CD4-positive, alpha-beta T cell treated with Interferon gamma for 1 hour (primary cell): ENCODE results near the gene CPED1.
"Not testable (repeated sequence)": the region's sequence is repeated elsewhere in the genome, so short reads cannot be mapped to it uniquely, and the experiment has no call there.

Experiments
- DNase-seq: peaks from one replicate; pipeline ENCODE4 v3.0.0-alpha.2; 2020

CPED1 gene

GRCh38 chr7:120981888-120982615 lies 6.5 kb upstream of the CPED1 start:
- no peak for DNase-seq

DNA sequence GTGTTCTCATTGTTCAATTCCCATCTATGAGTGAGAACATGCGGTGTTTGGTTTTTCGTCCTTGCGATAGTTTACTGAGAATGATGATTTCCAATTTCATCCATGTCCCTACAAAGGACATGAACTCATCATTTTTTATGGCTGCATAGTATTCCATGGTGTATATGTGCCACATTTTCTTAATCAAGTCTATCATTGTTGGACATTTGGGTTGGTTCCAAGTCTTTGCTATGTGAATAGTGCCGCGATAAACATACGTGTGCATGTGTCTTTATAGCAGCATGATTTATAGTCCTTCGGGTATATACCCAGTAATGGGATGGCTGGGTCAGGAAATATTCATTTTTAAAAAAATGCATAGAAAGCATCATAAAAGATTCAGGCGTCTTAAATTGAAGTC lies 4.9 kb upstream of the CPED1 start:
- DNase-seq: not testable (repeated sequence)

DNA sequence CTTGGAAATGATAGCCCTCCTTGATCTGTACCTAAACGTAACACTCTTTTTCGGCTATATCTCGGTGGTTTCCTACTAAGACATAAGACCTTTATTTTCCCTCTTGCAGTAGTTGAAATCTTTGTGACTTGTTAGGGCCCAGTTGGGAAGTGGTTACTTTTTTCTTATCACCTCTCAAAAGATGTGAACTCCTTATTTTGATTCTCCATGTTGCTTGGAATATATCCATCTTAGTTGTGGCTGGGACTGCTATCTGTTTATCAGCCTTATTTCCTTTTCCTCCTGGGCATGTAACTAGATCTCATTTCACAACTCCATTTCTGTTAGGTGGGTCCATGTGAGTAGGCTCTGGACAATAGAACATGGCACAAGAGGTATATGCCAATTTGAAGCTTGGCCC lies 4.1 kb upstream of the CPED1 start:
- no peak for DNase-seq

DNA sequence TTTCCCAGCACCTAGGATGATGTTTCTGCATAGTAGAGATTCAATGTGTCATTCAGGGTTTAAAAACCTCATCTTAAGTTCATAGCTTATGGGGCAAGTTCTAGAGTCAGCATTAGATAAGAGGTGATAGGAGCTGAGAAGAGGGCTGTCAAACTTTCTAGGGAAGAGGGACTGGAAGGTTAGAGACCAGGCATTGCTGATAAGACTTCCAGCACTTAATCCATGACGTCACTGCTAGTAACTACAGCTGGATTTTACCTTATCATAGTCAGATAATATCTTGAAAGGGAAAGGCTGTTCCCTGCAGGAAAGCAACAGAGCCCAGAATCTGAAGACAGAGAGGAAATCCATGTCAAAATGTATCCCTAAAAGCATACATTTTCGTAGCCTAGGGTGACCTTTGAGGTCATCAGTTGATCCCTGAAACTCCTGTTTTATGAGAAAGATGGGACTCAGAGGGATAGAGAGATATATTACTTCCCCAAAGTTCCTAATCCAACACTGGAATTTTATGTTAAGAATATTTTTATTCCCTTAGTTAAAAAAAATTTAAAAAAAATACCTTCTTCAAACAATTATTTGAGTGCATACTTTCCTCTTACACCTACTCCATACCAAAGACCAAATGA lies 3.3 kb upstream of the CPED1 start:
- DNase-seq: no peak

DNA sequence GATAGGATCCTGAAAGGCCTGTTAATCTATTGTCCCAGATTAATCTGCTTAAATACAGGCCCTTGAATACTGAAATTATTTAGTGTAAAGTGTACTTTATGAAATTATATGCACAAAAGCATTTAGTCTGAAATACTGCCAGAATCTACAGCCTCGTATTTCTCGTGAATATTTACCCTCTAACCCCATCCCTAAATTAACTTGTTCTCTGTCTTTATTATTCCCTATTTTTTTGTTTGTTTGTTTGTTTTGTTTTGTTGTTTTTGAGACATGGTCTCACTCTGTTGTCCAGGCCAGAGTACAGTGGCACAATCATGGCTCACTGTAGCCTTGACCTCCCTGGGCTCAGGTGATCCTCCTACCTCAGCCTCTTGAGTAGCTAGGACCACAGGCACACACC lies 2.7 kb upstream of the CPED1 start:
- DNase-seq: no peak

DNA sequence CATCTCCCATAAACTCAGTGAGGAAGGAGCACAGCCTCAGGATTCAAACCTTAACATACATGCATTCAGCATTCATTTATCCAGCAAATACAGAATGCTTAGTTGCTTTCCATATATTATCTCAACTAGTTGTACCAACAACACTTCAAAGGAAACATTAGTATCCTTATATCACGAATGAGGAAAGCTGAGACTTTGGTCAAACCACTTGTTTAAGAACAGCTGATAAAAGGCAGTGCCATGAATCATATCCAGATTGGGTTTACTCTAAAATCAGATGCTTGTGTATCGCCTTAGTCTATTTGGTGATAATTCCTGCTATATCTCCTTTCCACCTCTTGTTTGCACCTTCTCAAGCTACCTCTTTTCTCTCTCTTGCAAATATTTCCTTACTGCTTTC lies 1.9 kb upstream of the CPED1 start:
- no peak for DNase-seq

DNA sequence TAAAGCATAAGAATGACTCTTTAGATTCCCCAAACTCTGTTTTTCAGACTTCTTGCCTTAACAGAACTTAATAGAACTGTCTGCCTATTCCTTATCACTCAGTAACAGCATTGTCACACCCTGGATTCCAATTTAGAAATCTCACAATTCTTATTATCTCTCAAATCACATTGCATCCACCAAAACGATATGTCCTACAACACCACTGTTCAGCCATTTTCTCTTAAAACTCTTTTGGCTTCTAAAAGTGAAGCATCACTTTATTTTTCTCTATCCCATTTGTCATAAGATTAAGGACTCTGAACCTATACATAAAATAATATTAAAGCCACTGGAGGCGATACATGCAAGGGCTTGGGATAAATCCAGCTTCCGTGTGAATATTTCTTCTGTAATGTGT lies 1.2 kb upstream of the CPED1 start:
- DNase-seq: no peak

DNA sequence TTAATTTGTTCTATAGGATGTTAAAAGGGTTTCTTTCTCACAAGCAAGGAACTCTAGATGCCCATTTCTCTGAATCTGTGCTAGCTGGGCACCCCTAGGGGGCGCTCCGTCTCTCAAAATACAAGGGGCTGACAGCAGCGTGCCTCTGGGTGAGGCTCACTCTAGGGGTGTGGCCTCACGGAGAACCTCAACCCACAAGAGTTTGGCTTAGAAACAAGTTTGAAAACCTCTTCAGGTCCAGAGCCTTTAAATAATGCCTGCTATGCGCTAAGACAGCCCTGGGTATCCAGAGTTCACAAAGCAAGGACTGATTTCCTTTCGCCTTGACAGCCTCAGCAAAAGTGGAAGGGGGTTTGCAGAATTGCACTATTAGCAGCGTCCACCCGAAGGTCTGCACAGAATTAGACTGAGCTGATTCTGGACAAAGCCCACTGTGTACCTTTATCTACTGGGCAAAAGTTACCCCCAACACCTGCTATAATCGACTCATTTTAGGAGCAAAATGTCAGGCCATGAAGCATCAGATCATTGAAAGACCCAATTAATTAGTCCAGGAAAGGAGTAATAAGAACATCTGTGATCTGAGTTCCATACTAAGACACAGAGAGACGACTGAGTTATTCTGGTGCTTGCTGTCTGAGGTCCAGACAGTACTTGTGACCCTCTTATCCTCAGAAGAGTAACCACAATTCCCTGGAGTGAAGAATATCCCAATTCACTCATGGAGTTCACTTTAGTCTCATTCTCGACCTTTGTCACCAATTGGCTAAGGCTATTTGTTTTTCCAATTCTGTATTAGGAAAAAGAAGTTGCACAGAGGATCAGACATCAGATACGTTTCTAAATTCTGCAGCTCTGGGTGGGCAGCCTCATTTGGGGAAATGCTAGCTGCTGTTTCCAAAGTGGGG lies 574 bp upstream of the CPED1 start:
- DNase-seq: peak; percentile 86

DNA sequence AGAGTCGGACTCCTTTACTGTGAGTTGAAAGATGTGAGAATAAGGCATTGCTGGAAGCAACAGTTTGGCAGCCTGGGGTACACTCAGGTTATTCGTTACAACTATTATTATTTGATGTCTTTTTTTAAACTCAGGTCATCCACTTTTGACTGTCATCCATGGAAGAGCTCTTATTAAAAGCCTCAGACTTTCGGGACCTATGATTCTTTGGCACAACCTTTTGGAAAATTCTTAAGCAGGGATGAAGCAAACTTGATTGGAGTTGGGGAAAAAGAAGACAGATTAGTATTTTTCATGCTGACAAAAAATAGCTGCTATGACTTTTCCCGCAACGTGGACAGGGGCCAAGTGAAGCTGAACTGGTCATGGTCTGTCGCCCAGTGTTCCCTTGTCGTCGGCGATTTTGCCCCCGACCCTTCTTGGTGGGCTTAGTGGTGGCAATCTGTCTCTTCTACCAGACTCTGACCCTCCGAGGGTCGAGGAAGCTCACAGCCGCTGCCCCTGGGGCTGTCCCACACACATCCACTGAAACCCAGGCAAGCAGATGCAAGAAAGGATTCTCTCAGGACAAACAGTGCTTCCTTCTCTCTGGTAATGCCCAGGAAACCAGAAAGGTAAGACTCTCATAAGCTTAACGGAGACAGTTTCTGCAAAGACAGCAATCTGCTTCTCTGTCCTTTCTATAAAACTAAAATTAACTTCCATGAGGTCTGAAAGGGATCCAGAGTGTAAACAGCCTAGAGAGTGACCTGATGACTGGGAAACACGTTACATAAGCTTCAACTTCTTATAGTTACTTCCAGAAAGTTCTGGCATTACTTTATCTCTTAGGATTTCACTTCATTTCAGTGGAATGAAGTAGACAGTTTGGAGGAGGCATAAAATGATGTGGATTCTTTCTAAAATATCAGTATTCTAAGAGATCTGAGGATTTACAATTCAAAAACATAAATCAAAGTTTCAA lies 1.0 kb downstream of the CPED1 start:
- DNase-seq: no peak

- no peak for DNase-seq
Measured at GRCh38 chr7:120990468-120991118, 2.1 kb downstream of the CPED1 start.

DNA sequence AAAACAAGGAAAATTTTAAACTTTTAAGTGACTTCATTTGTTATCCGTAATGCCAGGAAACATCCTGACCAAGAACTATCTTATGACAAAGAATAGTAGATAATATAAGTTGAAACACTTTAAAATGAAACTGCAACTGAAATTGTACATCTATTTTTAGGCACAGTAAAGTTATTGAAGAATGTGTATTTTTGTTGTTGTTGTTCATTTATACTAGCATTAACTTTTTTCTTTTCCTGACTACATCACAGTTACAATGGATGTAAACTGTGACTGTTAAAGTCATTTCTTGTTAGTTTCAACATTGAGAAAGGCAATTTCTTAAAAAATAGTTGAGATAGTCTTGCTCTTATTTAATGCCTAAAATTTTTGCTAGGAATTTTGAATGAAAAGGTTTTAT lies 2.6 kb downstream of the CPED1 start:
- no peak for DNase-seq

DNA sequence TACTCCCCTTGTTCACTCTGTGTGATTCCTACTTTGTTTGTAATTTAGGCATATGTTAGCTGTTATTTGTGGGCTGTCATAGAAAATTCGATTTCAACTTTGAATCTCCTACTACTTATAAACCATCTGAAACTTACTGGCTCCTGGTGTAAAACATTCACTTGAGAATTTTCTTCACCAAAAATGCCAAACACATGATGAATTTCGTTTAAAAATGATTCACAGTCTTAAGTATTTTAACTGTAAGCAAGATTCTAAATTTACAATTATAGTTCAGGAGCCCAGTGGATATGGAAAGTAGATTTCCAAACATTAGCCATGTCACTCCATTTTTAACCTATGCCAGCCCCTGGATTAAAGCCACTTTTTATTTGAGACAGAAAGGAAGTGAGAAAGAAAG lies 3.1 kb downstream of the CPED1 start:
- no peak for DNase-seq

GRCh38 chr7:120992272-120992964 lies 3.9 kb downstream of the CPED1 start:
- no peak for DNase-seq

DNA sequence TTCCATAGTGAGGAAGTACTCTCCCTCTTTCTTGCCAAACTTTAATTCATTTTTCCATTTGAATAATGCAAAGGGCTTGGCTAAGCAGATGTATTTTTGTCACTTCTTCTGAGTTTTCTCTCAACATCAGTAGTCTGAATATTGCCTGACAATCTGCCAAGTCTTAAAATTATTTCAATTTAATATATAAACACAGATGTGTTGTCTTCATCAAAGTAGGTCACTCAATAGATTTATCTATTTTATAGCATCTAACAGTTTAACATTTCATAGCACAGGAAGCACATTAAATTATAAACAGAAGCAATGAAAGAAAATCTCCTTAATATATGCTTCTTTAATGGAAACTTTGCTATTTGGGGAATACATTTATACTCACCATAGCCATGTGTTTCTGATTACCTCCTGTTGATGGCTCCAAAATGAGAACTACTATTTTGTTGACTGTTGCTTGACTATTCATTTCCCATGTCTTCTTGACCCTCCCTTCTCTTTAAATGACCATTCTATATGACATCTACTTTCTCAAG lies 4.5 kb downstream of the CPED1 start:
- DNase-seq: no peak

GRCh38 chr7:120993553-120994191 lies 5.2 kb downstream of the CPED1 start:
- DNase-seq: no peak

DNA sequence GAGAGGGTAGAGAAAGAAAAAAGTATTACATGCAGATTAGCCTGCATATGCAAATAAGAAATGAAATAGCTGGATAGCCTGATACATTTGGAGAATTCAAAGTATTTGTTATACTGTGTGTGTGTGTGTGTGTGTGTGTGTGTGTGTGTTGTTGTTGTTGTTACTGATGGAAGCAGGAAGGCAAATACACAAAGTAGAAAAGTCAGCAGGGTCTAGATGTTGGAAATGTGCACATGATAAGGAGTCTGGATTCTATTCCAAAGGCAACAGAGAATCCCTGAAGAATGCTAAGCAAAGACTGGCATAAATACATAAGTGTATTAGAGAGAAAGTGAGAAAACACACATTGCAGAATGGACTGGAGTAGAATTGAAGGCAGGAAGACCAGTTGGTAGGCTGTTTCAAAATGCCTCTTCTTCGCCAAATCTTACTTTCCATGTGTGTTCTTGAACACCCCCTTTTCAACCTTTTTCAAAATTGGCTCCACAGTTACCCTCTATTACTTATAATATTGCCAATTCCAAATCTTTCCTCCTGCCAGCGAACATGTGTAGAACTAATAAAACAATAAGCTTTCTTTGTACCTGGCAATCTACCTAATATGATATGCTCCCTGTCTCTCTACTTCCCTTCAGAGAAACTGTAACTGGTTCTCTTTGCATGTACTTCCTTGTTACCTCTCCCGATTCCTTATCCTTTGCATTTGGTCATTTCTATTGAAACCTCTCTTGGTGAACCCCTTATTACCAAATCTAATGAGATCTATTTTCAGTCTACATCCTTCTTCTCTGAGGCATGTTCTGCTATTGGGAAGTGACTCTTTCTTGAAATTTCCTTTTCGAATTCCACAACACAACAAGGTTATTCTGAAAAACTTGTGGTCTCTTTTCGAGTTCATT lies 6.2 kb downstream of the CPED1 start:
- DNase-seq: no peak

- DNase-seq: no peak
Measured at GRCh38 chr7:120995654-120996053, 7.1 kb downstream of the CPED1 start.

DNA sequence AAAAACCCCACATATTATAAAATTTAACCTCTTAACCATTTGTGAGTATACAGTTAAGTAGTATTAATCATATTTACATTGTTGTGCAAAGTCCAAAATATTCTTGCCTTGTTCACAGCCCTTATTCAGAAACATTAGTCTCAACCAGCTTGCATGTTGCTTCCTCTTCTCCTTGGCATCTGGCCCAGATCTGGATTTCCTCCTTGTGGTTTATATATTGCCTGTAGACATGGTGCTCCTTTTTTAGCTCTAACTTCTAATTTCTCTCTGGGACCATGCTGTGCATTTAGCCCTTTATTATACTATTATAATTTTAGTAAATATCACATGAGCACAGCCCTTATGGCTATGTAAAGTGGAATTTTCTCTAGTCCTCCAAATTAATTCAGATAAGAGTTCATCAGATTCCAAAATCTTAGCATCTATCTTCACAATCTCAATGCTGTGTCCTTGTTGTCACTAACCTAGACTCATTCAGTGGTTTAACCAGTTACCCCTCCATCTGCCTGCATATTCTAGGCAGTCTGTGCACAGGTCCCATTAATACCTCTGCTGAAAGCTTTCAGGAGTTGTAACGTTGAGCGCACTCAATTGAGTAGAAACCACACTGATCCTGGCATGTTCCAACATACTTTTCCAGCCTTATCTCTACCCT lies 7.9 kb downstream of the CPED1 start:
- DNase-seq: peak; percentile 46

DNA sequence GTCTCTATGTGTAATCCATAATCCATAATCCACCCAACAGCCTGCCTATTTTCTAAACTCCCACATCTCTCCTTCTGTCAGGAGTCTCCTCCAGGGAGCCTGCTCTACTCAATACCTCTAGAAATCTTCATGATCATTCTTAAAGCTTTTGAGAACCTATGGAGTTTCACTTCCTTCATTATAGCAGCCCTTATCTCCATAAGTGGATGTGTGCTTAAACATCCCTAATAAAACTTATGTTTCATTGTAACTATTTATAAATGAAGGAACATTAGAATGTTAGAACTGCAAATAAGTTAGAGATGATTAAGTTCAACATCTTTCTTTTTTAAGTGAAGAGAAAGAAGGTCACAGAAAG lies 8.5 kb downstream of the CPED1 start:
- no peak for DNase-seq
